Activated T-cell treated with anti-CD3 and anti-CD28 coated beads, Interleukin-2, amount 50 U/mL, for 1 hour (primary cell): Measurements from ENCODE around the gene MACROD2.

Experiments
- DNase-seq: peaks from one replicate; pipeline ENCODE4 v3.0.0-alpha.2; 2020

Gene MACROD2

GRCh38 chr20:15917283-15917682, 1922.0 kb downstream of the MACROD2 start:
- no peak for DNase-seq

- no peak for DNase-seq
Measured at GRCh38 chr20:15918631-15919030, 1923.3 kb downstream of the MACROD2 start.

GRCh38 chr20:15919118-15919517, 1923.8 kb downstream of the MACROD2 start:
- no peak for DNase-seq

- no peak for DNase-seq
Measured at GRCh38 chr20:15921930-15922329, 1926.6 kb downstream of the MACROD2 start.

GRCh38 chr20:15922556-15922955, 1927.2 kb downstream of the MACROD2 start:
- DNase-seq: no peak

- no peak for DNase-seq
Measured at GRCh38 chr20:15923030-15923776, 1927.9 kb downstream of the MACROD2 start.

- DNase-seq: no peak
Measured at GRCh38 chr20:15924556-15924955, 1929.2 kb downstream of the MACROD2 start.

- no peak for DNase-seq
Measured at GRCh38 chr20:15925376-15925775, 1930.1 kb downstream of the MACROD2 start.

- DNase-seq: no peak
Measured at GRCh38 chr20:15927893-15928650, 1932.8 kb downstream of the MACROD2 start.

- DNase-seq: no peak
Measured at GRCh38 chr20:15928946-15929345, 1933.6 kb downstream of the MACROD2 start.

GRCh38 chr20:15930311-15931305, 1935.3 kb downstream of the MACROD2 start:
- no peak for DNase-seq

- DNase-seq: no peak
Measured at GRCh38 chr20:15931897-15932296, 1936.6 kb downstream of the MACROD2 start.

- DNase-seq: no peak
Measured at GRCh38 chr20:15937179-15937578, 1941.9 kb downstream of the MACROD2 start.

- DNase-seq: no peak
Measured at GRCh38 chr20:15938847-15939246, 1943.5 kb downstream of the MACROD2 start.

- DNase-seq: no peak
Measured at GRCh38 chr20:15940127-15940526, 1944.8 kb downstream of the MACROD2 start.

- no peak for DNase-seq
Measured at GRCh38 chr20:15942130-15942529, 1946.8 kb downstream of the MACROD2 start.

GRCh38 chr20:15945289-15945688, 1950.0 kb downstream of the MACROD2 start:
- no peak for DNase-seq

- no peak for DNase-seq
Measured at GRCh38 chr20:15949391-15949790, 1954.1 kb downstream of the MACROD2 start.

- DNase-seq: no peak
Measured at GRCh38 chr20:15951658-15952057, 1956.3 kb downstream of the MACROD2 start.

GRCh38 chr20:15958142-15958541, 1962.8 kb downstream of the MACROD2 start:
- DNase-seq: no peak

GRCh38 chr20:15965165-15965564, 1969.8 kb downstream of the MACROD2 start:
- no peak for DNase-seq

- no peak for DNase-seq
Measured at GRCh38 chr20:15967334-15967733, 1972.0 kb downstream of the MACROD2 start.
